Lower leg skin (tissue), 3 donors: ENCODE measurements around the gene GSX1.

Experiments
- CTCF ChIP-seq, 3 donors: fragments of 450-650 bp; IDR thresholded peaks; one replicate each; pipeline ENCODE4 v1.5.1; 2016; ENCODE audit warnings: antibody characterized with exemption in 3 of 3, mild to moderate bottlenecking in 3 of 3, moderate library complexity in 2 of 3
- POLR2A ChIP-seq, 2 donors: fragments of 450-650 bp; IDR thresholded peaks; one replicate each; pipeline ENCODE4 v1.6.1; 2016 to 2017; ENCODE audit warnings: antibody characterized with exemption in 2 of 2, mild to moderate bottlenecking in 1 of 2, moderate library complexity in 1 of 2

GRCh38 chr13:27827646-27828045, 35.4 kb downstream of the GSX1 start:
- TF ChIP-seq CTCF (IDR thresholded peaks at IDR 0.05): no peak
- TF ChIP-seq POLR2A (IDR thresholded peaks at IDR 0.05): no peak
